HG03060 (cell line): ENCODE data around the gene ALDOC.

Experiments
- ATAC-seq: cut with Tn5 transposase; IDR thresholded peaks from one replicate; pipeline ENCODE4 v1.9.1; 2021; ENCODE audit warnings: low read depth, moderate number of reproducible peaks; ENCODE audit not compliant: unreplicated experiment

Gene ALDOC

DNA sequence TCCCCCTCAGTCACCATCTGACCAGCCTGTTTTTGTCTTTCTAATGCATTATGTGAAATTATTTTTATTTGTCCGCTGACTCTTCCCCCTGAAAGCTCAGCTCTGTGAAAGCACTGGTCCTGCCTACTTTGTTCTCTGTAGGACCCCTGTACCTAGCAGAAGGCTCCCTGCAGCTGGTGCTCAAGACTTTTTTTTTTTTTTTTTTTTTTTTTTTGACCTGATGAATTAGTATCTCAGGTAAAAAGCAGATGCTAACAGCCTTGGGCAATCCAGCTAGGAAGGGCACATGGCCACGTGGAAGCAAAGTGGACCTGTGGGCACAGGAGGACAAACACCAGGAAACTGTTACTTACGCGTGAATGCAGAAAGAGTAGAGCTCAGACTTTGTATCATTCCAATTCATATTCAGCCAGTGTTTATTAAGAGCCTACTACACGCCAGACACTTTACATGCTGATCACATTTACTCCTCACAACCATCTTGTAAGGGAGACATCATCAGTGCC is 23.6 kb downstream of the ALDOC start:
- ATAC-seq: no peak

DNA sequence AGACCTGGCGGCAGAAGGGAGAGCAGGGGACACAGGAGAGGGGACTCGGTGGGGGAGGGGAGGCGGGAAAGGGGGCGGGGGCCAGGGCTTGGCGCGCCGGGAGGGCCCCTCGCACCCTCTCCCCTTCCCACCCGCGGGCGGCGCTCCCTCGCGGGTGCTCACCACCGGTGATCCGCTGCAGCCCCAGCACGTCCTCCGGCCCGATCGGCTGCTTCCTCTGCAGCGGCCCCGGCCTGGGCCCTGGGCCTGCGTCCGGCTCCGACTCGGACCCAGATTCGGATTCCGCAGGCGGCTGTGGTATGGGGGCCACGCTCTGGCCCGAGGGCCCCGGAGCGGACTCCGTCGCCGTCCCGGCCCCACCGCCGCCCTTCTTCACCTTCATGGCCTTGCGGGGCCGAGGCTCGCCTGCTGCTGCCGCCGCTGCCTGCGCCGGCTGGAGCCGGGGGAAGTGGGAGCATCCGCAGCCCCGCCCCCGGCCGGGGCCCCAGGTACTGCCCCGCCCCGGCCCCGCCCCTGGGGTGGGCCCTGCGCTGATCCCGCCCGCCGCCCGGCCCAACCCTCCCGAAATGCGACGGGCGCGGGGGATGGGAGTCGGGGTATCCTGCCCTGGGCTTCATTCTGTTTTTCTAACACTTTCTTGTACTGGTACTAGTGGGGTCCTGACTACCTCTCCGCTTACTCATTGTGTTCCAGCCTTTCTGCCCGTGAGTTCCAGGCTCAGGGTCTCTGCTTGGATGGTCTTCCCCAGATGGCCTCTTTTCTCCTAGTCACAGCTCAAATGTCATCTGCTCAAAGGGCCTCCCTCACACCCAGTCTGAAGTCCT is 24.3 kb downstream of the ALDOC start, which contains the start of gene UNC119:
Gene UNC119, minus strand, starts transcription at position 449 of the 824 bp plus-strand sequence. Its CDS starts 67 bp downstream, at position 382.
- ATAC-seq: no peak

DNA sequence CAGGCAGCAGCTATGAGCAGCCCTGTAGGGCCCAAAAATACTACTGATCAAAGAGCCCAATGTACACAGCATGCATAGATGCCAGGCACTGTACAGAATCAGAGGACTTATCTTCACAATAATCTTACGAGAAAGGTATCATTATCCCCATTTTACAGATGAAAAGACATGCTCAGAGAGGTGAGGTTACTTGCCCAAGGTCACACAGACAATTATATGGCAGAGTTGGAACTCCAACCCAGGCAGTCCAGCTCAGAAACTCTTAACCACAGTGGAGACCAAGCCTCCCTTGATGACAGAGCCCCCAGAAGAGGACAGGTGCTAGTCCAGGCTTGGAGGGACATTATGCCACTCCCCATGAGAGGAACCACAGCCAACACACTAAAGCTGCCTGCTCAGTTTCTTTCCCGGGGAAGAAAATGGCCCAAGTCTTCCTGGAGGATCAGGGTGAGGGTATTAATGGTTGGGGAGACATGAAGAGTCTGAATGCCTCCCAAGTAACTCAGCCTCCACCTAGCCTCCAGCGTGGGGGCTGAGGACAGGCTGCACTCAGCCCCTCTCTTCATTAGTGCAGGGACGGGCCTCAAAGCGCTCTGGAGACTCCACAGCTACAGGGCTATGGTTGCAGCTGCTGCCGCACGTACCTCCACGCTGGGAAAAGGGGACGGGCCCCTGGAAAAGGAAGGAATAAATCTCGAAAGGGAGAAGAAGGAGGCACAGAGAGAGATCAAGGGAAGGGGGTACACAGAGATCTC is 25.1 kb downstream of the ALDOC start:
- no peak for ATAC-seq

DNA sequence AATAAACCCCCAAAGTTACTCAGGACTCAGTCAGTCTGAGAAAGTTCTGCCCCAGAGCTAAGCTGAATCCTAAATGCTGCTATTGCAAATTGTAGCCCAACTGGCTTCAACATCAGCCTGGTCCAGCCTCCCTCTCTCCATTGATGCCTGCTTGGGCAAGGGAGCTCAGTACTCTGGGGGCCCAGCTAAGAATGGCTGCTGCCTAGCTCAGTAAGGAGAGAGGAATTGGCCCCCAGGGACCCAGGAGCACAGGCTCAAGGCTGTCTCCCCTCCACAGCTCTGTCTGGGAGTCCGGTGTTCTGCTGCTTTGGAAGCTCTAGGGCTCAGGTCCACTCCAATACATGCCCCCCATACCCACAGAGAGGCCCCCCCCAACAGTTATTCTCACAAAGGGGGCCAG is 25.8 kb downstream of the ALDOC start:
- no peak for ATAC-seq

DNA sequence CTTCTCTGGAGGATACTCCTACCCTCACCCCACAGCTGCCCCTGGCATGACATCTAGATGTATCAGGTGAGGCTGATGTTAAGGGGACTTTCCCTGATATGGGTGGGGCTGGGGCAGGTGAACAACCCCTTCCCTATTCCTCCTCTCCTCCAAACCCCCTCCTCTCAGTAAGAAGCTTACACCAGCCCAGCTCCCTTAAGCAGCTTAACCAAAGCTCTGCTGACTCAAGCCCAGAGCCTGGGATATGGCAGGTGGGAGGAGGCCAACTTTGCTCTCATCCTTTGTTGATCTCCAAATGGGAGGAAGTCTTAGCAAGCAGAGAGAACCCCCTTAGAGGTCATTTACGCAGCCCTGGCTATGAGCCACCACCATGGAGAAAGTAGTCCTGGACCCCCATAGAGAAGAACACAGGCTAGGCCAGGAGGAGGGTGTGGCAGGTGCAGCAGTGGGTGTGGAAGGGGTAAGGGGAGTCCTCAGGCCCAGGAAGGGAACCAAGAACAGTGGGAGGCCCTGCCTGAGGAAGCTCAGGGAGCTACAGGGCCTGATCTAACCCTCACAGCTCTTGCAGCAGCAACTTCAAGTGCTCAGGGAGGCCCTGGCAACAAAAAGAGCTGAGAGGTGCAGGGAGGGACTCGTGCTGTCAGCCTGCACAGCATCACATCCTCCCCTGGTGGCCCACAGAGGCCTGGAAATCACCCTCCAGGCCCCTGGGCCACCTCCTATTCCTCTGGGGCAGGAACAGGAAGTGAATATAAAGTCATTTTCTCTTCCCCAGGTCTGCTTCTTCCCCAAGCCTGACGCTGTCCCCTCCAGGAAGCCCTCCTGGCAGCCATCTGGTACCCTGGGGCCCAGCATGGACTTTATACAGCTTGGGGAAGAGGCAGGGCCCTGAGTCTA is 27.2 kb downstream of the ALDOC start:
- no peak for ATAC-seq

DNA sequence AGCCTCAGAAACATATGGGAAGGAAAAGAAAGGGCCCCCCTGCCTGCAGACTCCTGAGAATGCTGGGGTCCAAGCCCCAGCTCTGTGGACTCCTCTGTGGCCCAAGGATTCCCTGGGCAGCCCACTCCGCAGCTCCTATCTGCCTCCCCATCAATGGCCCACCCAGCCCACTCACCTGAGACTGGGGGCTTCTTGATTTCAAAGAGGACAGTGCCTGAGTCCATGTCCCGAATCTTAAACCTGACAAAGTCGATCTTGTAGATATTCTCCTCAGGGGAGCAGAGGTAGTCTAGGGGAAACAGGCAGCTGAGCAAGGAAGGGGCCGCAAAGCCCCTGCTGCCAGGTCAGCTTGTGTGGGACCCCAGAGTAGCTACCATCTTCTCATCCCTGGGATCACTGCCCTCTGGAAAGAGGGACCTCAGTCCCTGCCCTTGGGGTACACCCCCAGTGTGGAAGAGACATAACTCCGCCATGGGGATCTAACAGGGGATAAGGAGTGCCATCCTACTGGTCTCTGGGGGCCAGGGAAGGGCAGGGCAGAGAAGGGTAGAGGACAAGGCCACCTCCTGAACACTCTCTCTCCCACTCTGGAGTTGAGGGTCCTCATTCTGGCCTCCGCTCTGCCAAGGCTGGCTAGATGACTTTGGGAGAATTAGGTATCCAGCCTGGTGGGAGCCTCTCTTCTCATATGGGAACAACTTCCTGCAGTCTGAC is 28.1 kb downstream of the ALDOC start:
- no peak for ATAC-seq

DNA sequence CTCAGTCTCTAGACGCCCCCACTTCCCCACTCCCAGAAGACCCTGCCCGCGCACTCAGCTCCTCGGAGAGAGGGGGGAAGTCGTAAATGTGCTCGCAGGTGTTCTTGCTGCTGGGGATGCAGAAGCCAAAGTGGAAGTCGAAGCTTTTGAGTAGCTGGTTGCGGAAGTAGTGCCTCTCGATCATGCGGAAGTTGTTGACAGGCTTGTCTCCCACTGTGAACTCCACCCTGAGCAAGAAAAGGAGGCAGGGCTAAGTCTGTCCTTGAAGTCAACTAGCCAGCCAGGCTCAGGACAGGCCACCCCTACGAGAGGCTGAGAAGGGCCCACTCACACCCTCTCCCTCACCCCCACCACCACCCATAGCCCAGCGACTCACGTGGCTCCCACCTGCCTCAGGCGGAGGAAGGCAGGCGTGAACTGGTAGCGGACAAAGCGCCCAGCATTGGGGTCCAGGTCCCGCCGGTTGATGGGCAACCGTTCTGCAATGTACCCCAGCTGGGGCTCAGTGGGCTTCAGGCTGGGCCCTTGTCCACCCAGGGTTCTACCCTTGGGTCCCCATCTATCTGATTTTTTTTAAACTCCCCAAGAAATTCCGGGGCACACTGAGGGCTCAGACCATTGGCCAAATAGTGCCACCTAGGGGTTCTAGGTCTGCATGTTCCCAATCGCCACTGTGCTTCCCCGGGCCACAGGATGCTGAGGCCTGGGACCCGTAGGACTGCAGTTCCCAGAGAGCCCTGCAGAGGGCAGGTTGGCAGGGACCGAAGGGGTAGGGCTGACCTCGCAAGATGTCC is 28.9 kb downstream of the ALDOC start:
- no peak for ATAC-seq

DNA sequence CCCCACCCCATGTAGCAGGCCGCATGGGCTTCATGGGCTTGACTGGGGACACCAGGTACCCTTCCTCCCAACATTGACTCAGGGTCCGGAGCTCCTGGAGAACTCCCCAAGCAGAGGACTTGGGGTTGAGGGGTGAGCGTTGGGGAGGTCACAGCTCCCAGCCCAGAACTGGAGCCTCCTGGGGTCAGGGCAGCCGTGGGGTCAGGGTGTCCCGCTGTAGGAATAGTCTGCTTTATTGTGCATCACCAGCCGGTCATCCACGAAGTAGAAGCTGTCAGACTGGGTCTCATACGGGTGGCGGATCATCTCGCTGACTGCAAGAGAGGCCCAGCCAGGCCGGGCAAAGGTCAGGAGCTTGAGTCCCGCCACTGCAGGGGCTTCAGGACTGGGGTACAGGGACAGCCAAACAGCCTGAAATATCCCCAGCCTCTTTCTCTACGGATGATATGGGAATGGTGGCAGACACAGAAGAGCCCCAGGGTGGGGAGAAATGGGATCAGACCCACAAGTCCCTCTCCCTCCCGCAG is 29.5 kb downstream of the ALDOC start:
- ATAC-seq: no peak

DNA sequence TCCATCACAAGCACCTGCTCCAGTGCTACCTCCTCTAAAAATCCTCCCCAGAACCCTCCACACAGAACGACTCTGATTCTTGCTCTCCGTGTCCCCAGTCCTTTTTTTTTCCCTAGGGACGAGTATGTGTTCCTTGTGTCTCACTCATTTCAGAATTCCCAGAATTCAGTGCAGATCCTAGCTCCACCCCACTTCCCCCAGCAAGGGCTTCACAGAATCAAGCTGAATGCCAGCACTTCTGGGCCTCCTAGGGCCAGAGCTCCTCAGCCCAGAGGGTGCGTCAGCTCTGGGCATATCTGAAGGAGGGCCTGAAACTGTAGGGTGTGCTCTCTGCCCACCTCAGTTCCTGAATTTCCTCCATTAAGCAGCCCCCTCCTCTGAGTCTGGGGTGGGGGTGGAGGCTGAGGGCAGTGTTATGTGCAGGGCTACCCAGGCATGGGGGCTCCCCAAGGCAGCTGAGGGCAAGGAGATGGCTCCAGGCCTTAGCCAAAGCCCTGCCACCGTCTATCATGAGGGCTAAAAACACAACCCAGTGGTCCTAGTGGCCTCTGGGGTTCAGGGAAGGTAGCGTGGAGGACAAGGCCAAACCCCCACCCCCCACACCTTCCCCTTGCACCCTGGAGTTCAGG is 30.8 kb downstream of the ALDOC start:
- no peak for ATAC-seq

DNA sequence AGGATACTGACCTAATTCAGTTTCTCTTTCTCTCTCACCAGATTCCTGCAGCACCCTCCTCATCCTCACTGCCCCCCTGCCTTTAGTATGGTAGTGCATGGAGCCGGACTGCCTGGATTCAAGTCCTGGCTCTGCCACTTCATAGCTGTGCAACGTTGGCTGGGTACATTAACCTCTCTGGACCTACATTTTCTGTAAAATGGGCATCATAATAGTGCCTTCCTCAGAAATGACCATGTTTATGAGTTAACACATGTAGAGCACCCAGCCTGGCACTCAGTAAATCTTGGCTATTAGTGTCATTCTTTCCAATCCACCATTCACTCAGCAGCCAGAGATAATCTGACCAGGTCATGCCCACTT is 31.6 kb downstream of the ALDOC start:
- no peak for ATAC-seq

DNA sequence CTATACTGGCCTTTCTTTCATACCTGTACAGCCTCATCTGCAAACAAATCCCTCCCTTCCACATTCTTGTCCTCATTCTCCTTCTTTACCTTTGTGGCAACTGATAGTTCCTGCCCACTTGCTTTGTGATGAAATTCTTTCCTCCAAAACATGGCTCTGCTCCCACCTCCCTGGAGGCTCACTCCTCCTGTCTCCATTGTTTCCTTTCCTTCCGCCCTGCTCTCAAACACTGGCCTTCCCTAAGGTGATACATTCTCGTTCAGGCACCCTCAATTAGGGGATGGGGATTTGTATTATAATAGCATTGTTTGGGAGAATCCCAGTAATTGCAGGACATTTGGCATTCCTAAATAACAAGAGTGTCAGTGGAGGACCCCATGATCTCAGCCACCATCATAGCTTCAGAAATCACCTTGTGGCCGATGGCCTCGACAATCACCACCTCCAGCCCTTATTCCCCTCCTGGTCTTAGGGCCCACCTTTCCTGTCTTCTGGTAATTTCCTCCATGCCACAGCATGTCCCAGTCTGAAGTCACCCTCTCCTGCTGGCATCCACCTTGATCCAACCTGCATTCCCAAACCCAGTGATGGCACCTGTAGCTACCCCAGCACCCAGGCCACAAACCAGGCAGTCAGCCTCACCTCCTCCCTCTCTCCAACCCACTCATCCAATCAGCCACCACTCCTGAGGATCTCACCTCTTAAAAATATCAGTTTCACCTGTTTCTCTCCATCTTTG is 32.1 kb downstream of the ALDOC start:
- ATAC-seq: no peak

DNA sequence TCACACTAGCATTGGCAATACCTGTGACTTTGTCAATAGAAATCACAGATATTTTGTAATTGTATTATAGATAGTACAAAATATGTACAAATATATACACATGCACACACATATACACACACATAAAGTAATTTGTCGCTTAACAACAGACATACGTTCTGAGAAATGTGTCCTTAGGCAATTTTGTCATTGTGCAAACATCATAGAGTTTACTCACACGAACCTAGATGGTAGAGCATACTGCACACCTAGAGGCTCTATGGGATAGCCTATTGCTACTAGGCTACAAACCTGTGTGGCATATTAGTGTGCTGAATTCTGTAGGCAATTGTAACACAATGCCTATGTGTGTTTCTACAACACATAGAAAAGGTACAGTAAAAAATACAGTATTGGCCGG is 35.3 kb downstream of the ALDOC start:
- no peak for ATAC-seq

DNA sequence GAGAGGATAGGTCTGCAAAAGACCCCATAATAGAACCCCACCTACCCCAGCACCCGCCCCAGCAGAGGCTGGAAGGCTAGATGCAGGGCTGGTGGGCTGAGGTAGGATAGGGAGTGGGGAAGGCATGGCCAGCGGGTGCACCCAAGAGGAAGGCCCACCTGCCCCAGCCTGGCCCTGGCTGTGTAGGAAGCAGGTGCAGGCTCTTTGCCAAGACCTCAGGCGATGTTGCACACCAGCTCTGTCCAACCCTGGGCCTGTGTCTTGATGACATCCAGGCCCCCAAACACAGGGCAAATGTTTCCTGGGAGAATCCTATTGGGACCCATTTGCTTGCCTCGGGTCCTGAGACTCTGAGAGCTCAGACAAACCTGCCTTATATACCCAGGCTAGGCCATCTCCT is 36.5 kb downstream of the ALDOC start:
- ATAC-seq: no peak

DNA sequence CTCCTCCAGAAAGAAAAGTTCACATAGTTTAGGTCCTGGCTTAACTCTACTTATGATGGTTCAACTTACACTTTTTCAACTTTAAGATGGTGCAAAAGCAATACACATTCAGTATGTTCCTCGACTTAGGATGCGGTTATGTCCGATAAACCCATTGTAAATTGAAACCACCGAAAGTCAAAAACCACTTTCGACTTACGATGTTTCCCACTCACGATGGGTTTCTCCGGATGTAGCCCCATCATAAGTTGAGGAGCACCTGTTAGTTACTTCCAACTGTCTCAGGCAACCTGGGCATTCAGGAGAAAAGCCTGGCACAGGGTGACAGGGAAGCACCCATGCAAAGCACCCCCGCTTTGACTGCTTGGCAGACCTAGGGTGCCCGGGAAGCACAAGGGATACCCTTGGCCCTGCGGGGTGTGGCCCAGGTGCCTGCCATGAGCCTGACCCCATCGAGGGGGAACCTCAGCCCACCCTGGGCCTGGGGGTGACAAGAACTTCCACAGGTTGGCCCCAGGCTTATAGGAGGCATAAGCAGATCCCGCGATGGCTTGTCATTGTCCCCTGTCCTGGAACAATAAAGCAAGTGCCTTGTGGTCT is 38.3 kb downstream of the ALDOC start:
- no peak for ATAC-seq

DNA sequence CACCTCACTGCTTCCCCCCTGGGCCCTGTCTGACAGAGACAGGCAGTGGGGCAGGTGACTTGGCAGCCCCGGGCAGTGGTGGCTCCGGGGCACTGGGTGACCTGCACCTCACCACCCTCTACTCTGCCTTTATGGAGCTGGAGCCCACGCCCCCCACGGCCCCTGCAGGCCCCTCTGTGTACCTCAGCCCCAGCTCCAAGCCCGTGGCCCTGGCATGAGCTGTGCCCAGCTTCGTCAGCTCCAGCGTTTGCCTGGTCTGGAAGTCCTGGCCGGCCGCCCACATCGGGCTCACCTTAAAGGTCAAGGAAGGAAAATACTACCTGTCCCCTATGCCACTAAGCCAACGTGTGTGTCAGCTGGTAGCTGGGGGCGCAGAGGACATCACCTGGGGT is 39.5 kb downstream of the ALDOC start:
- ATAC-seq: no peak

DNA sequence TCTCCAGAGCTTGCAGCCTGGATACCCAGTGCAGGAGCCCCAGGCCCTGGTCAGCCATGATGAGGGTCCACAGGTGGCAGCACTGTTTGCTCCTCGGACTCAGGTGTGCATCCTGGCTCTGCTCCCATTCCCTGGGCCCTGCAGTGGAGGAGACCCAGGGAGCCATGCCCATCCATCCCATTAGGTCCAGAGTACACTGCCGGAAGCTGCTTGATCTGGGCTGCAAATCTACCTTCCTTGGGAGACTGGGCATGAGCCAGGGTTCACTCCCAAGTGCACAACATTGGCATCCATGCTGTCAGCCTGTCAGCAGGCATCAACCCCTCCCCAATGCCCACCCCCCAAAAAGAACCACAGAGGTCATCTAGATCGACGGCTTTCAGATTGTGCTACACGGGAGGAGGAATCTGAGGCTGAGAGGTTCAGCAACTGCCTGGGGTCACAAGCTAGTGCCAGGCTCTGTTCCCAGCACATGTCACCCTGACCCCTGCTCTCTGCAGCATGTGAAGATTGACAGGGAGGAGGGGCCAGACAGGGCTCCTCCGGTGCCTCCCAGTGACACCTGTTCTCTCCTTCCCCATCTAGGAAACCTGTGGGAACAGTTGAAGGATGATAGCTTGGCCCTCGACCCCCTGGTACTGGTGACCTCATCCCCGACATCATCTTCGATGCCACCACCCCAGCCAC is 40.0 kb downstream of the ALDOC start:
- no peak for ATAC-seq

DNA sequence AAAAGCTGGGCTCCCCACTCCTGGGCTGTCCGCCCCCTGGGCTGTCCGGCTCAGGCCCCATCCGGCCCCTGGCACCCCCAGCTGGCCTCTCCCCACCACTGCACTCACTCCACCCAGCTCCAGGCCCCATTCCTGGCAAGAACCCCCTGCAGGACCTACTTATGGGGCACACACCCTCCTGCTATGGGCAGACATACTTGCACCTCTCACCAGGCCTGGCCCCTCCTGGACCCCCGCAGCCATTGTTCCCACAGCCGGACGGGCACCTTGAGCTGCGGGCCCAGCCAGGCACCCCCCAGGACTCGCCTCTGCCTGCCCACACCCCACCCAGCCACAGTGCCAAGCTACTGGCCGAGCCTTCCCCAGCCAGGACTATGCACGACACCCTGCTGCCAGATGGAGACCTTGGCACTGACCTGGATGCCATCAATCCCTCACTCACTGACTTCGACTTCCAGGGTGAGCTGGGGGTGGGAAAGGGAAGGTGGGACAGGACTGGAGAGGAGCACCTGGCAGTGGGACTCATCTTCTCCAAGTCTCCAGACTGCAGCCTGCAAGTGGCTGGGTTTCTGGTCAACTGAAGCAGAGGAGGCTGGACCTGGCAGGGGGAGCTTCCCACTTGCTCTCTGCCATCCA is 41.8 kb downstream of the ALDOC start:
- no peak for ATAC-seq
